SK-N-SH (cell line): ENCODE measurements around the gene CLK4. TPM values are rescaled to one million over a fixed set of nuclear protein-coding genes. Genes with fewer than 3 reads are reported as not detected.

Source experiments
- CTCF ChIA-PET: fragments of 300-600, 350-600 bp; formaldehyde crosslinking; extraction: SDS; loops from one replicate; lab custom pipeline; 2021; lab: Yijun Ruan, JAX
- POLR2A ChIA-PET: fragments of 350-600 bp; sonication (Branson Sonifier 250); formaldehyde crosslinking; extraction: SDS; loops from one replicate; lab custom pipeline; 2020; ENCODE audit warnings: antibody characterized with exemption, inconsistent platforms; lab: Yijun Ruan, JAX
- DNase-seq: peaks from one replicate; pipeline ENCODE4 v3.0.0; 2012
- H2AFZ ChIP-seq: fragments of 200-600 bp; sonication (generic); 2 replicates; pipeline ENCODE4 v1.8.1; 2016; ENCODE audit warnings: antibody characterized with exemption, mild to moderate bottlenecking, low read depth
- H3F3A ChIP-seq: fragments of 200-600 bp; sonication (generic); replicated peaks from 2 replicates; pipeline ENCODE3; 2016; ENCODE audit warnings: antibody characterized with exemption, mild to moderate bottlenecking; ENCODE audit not compliant: insufficient read depth
- H3K27ac ChIP-seq, 2 experiments: fragments of 200-500 bp in 1 of 2; fragments of 200-600 bp in 1 of 2; sonication (Bioruptor generic) in 1 of 2; sonication (generic), shearing (Covaris generic) in 1 of 2; 2 replicates each; pipeline versions ENCODE4 v1.5.1 to v1.6.1; 2014 to 2016; ENCODE audit warnings: low read depth in 2 of 2, inconsistent platforms in 1 of 2, low read length in 1 of 2, mild to moderate bottlenecking in 1 of 2, mixed read lengths in 1 of 2
- H3K27me3 ChIP-seq: fragments of 200-600 bp; sonication (generic), shearing (Covaris generic); 2 replicates; pipeline ENCODE4 v1.6.1; 2016; ENCODE audit warnings: mixed run types; ENCODE audit not compliant: insufficient read depth
- H3K36me3 ChIP-seq, 2 experiments: fragments of 200-500 bp in 1 of 2; fragments of 200-600 bp in 1 of 2; sonication (Bioruptor generic) in 1 of 2; sonication (generic) in 1 of 2; replicated peaks in 1 of 2; 2 replicates each; pipeline versions ENCODE3 to v1.5.1; 2014 to 2016; ENCODE audit warnings: low read length in 1 of 2, mild to moderate bottlenecking in 1 of 2; ENCODE audit not compliant: insufficient read depth in 2 of 2, control insufficient read depth in 1 of 2
- H3K4me1 ChIP-seq, 2 experiments: fragments of 200-500 bp in 1 of 2; fragments of 200-600 bp in 1 of 2; sonication (Bioruptor generic) in 1 of 2; sonication (generic), shearing (Covaris generic) in 1 of 2; 2 replicates each; pipeline versions ENCODE4 v1.5.1 to v1.6.1; 2014 to 2016; ENCODE audit warnings: low read depth in 1 of 2, low read length in 1 of 2, mixed run types in 1 of 2; ENCODE audit not compliant: insufficient read depth in 2 of 2, control insufficient read depth in 1 of 2
- H3K4me2 ChIP-seq: fragments of 200-600 bp; sonication (generic), shearing (Covaris generic); 2 replicates; pipeline ENCODE4 v1.6.1; 2017; ENCODE audit warnings: mixed run types
- H3K4me3 ChIP-seq, 2 experiments: fragments of 200-500 bp in 1 of 2; fragments of 200-600 bp in 1 of 2; sonication (Bioruptor generic) in 1 of 2; sonication (generic), shearing (Covaris generic) in 1 of 2; 2 replicates each; pipeline versions ENCODE4 v1.5.1 to v1.8.1; 2014 to 2016; ENCODE audit warnings: low read depth in 2 of 2, inconsistent platforms in 1 of 2, low read length in 1 of 2, mild to moderate bottlenecking in 1 of 2, mixed read lengths in 1 of 2, moderate library complexity in 1 of 2
- H3K79me2 ChIP-seq: fragments of 200-600 bp; sonication (generic); 2 replicates; pipeline ENCODE4 v1.8.1; 2017; ENCODE audit warnings: mild to moderate bottlenecking; ENCODE audit not compliant: insufficient read depth
- H3K9ac ChIP-seq: fragments of 200-600 bp; sonication (generic); 2 replicates; pipeline ENCODE4 v1.6.1; 2017; ENCODE audit warnings: mixed run types
- H3K9me2 ChIP-seq: fragments of 200-600 bp; sonication (generic); 2 replicates; pipeline ENCODE4 v1.6.1; 2017; ENCODE audit warnings: mixed run types
- H3K9me3 ChIP-seq: fragments of 200-600 bp; sonication (generic); 2 replicates; pipeline ENCODE4 v1.6.1; 2017; ENCODE audit warnings: mixed run types, mild to moderate bottlenecking, moderate library complexity
- H4K20me1 ChIP-seq: fragments of 200-600 bp; sonication (generic); 2 replicates; pipeline ENCODE4 v1.6.1; 2017; ENCODE audit warnings: mild to moderate bottlenecking, mixed run types; ENCODE audit not compliant: insufficient read depth
- CHD2 ChIP-seq: fragments of 150-350 bp; IDR thresholded peaks from 2 replicates; pipeline ENCODE4 v1.6.1; 2018; ENCODE audit warnings: low read length; ENCODE audit not compliant: partially characterized antibody
- FOSL2 ChIP-seq: IDR thresholded peaks from 2 replicates; pipeline ENCODE4 v1.4.0; 2012; ENCODE audit warnings: low read depth, mild to moderate bottlenecking, moderate library complexity, borderline replicate concordance
- FOXJ3 ChIP-seq: sonication (generic); formaldehyde crosslinking; IDR thresholded peaks from 2 replicates; pipeline ENCODE4 v1.5.1; 2020; ENCODE audit warnings: mild to moderate bottlenecking, missing genetic modification reagents
- FOXM1 ChIP-seq: IDR thresholded peaks from 2 replicates; pipeline ENCODE4 v1.4.0; 2012; ENCODE audit warnings: low read depth, mild to moderate bottlenecking
- GABPA ChIP-seq: IDR thresholded peaks from 2 replicates; pipeline ENCODE4 v1.4.0; 2012; ENCODE audit warnings: low read depth, mild to moderate bottlenecking
- MXI1 ChIP-seq: IDR thresholded peaks from 2 replicates; pipeline ENCODE4 v1.6.1; 2012; ENCODE audit warnings: mild to moderate bottlenecking, low read depth, low read length, improper control_type of control experiment
- POLR2AphosphoS5 ChIP-seq: IDR thresholded peaks from 2 replicates; pipeline ENCODE4 v1.6.1; 2012; ENCODE audit warnings: low read depth, low read length
- RCOR1 ChIP-seq: fragments of 150-350 bp; IDR thresholded peaks from 2 replicates; pipeline ENCODE4 v1.6.1; 2017; ENCODE audit warnings: antibody characterized with exemption, low read length
- RXRA ChIP-seq: IDR thresholded peaks from 2 replicates; pipeline ENCODE4 v1.4.0; 2012; ENCODE audit warnings: low read depth, mild to moderate bottlenecking, borderline replicate concordance
- TCF12 ChIP-seq: IDR thresholded peaks from 2 replicates; pipeline ENCODE4 v1.4.0; 2012
- TEAD4 ChIP-seq: IDR thresholded peaks from 2 replicates; pipeline ENCODE4 v1.4.0; 2012; ENCODE audit warnings: mild to moderate bottlenecking, borderline replicate concordance; ENCODE audit not compliant: insufficient read depth
- WGBS: methylation state at CpG from one replicate; pipeline ENCODE4 v1.1.6; 2017; ENCODE audit warnings: low lambda C conversion rate; 5-methylcytosine and 5-hydroxymethylcytosine counted together
- polyA plus RNA-seq, 3 experiments: library from polyadenylated mRNA; depleted of rRNA; stranded (reverse); fragments of >200 nt; gene quantifications; 2 replicates each; pipeline ENCODE4 v1.2.3, GENCODE V29; 2012
- TF ChIP-seq, protein P1 (sequence below): fragments of 150-350 bp; IDR thresholded peaks from 2 replicates; pipeline ENCODE4 v1.6.1; 2016; ENCODE audit warnings: mild to moderate bottlenecking, low read depth, low read length
- TF ChIP-seq, protein P2 (sequence below): IDR thresholded peaks from 2 replicates; pipeline ENCODE4 v1.6.1; 2012; ENCODE audit warnings: mild to moderate bottlenecking, low read depth, low read length, moderate library complexity
- TF ChIP-seq, protein P3 (sequence below): IDR thresholded peaks from 2 replicates; pipeline ENCODE4 v1.4.0; 2012; ENCODE audit warnings: low read depth

Gene CLK4
- polyA plus RNA-seq, 1 of the 3 experiments (the other 2 are of a cell fraction): 7.5 TPM

DNA sequence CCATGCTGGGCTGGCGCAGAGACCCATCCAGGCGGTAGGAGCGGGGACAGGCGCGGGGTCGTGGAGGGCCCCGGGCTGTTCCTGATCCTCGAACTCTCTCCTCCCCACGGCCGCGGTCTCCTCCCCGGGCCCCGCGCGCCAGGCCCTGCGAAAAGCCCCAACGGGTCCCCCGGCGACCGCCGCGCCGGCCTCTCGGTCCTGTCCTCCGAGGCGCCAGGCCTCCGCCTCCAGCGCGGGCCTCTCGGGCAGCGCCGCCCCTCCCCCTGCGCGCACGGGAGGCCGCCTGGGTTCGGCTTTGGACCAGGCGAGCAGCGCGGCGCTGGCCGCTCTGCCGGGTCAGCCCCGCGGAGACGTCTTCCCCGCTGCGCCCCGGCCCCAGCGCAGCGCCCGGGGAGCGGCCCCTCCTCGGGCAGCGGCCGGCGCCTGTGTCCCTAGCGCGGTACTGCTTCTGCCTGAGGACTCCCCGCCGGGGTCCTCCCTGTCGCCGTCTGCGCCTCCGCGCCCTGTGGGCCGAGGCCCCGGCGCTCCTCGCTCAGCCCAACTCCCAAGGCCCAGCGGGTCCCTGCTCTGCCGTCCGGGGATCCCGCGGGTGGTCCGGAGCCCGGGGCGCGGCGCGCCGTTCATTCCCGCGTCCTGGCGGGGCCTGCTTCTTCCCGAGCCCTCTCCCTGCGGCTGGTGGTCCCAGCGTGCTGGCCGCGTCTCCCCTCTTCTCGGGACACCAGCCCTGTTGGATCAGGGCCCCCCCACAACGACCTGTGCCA, 50.1 kb downstream of the CLK4 start:
- Histone ChIP-seq H3K27me3 (no peaks in the 10 kb centered on the region), H3K4me1 (no peaks in the 10 kb centered on the region), H3F3A (no peaks in the 10 kb centered on the region), H3K27ac (no peak overlapping the region), H3K36me3 (no peaks in the 10 kb centered on the region), H3K4me3 (no peak overlapping the region), H2AFZ (no peak overlapping the region), H3K9ac (no peak overlapping the region), H4K20me1 (no peaks in the 10 kb centered on the region), H3K9me2 (no peaks in the 10 kb centered on the region), H3K9me3 (no peaks in the 10 kb centered on the region), H3K4me2 (no peak overlapping the region), H3K79me2 (no peaks in the 10 kb centered on the region)
- DNase-seq: no peak
- POLR2A ChIA-PET: no interaction called here
- CTCF ChIA-PET: no interaction called here
- WGBS: 81% methylated on average over 27 of the region's 92 CpGs
- TF ChIP-seq TCF12: no peak
- no peak for TF ChIP-seq CHD2
- no peak for TF ChIP-seq TEAD4
- no peak for TF ChIP-seq FOXM1
- TF ChIP-seq POLR2AphosphoS5: no peak
- TF ChIP-seq RCOR1: no peak
- TF ChIP-seq RXRA: no peak
- TF ChIP-seq FOXJ3: no peak
- TF ChIP-seq, protein P1, sequence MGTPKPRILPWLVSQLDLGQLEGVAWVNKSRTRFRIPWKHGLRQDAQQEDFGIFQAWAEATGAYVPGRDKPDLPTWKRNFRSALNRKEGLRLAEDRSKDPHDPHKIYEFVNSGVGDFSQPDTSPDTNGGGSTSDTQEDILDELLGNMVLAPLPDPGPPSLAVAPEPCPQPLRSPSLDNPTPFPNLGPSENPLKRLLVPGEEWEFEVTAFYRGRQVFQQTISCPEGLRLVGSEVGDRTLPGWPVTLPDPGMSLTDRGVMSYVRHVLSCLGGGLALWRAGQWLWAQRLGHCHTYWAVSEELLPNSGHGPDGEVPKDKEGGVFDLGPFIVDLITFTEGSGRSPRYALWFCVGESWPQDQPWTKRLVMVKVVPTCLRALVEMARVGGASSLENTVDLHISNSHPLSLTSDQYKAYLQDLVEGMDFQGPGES: no peak
- no peak for TF ChIP-seq FOSL2

DNA sequence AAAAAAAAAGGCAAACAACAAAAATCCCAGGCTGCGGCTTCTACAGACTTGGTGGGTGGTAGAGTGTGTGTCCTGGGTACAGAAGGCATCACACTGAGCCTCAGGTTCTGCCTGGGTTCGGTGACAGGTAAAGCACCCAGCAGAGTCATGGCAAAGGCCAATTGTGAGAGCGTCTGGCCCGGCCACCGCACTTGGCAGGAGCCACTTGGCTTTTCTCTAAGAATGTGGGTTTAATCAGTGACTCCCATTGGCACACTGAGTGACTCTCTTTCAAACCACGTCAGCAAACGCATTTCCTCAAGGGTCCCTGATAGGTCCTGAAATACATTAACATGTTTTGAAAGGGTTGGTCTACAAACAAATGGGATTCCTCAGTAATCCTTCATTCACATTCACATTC, 53.6 kb downstream of the CLK4 start:
- ChIA-PET POLR2A (no interaction called here), CTCF (no interaction called here)
- Histone ChIP-seq H3K4me3 (no peak overlapping the region), H3K79me2 (no peaks in the 10 kb centered on the region), H3F3A (no peaks in the 10 kb centered on the region), H3K9me3 (no peaks in the 10 kb centered on the region), H3K36me3 (no peaks in the 10 kb centered on the region), H3K9ac (no peak overlapping the region), H3K27ac (no peak overlapping the region), H3K9me2 (no peaks in the 10 kb centered on the region), H3K4me2 (no peak overlapping the region), H2AFZ (no peak overlapping the region), H3K4me1 (no peaks in the 10 kb centered on the region), H4K20me1 (no peaks in the 10 kb centered on the region), H3K27me3 (no peaks in the 10 kb centered on the region)
- DNase-seq: no peak
- 45% methylated on average over 7 of the region's 7 CpGs for WGBS
- TF ChIP-seq, protein P2, sequence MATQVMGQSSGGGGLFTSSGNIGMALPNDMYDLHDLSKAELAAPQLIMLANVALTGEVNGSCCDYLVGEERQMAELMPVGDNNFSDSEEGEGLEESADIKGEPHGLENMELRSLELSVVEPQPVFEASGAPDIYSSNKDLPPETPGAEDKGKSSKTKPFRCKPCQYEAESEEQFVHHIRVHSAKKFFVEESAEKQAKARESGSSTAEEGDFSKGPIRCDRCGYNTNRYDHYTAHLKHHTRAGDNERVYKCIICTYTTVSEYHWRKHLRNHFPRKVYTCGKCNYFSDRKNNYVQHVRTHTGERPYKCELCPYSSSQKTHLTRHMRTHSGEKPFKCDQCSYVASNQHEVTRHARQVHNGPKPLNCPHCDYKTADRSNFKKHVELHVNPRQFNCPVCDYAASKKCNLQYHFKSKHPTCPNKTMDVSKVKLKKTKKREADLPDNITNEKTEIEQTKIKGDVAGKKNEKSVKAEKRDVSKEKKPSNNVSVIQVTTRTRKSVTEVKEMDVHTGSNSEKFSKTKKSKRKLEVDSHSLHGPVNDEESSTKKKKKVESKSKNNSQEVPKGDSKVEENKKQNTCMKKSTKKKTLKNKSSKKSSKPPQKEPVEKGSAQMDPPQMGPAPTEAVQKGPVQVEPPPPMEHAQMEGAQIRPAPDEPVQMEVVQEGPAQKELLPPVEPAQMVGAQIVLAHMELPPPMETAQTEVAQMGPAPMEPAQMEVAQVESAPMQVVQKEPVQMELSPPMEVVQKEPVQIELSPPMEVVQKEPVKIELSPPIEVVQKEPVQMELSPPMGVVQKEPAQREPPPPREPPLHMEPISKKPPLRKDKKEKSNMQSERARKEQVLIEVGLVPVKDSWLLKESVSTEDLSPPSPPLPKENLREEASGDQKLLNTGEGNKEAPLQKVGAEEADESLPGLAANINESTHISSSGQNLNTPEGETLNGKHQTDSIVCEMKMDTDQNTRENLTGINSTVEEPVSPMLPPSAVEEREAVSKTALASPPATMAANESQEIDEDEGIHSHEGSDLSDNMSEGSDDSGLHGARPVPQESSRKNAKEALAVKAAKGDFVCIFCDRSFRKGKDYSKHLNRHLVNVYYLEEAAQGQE: no peak
- TF ChIP-seq FOXJ3 (no peak), MXI1 (no peak), GABPA (no peak), RXRA (no peak), TCF12 (no peak)
- TF ChIP-seq, protein P3, sequence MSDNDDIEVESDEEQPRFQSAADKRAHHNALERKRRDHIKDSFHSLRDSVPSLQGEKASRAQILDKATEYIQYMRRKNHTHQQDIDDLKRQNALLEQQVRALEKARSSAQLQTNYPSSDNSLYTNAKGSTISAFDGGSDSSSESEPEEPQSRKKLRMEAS: no peak
- TF ChIP-seq, protein P1: no peak
